K562 (cell line): Measurements from ENCODE around the gene INTS1. TPM values are rescaled to one million over a fixed set of nuclear protein-coding genes. Genes with fewer than 3 reads are reported as not detected.

Source experiments
- ATF3 ChIP-seq, 2 experiments: fragments of 450-650 bp in 1 of 2; sonication (generic) in 1 of 2; formaldehyde crosslinking in 1 of 2; IDR thresholded peaks in 1 of 2; conservative IDR thresholded peaks in 1 of 2; 2 replicates each; pipeline versions ENCODE4 v1.6.1 to v1.8.1; 2016 to 2023; ENCODE audit warnings: mild to moderate bottlenecking in 2 of 2, moderate library complexity in 2 of 2, inconsistent platforms in 1 of 2, missing genetic modification reagents in 1 of 2
- DNMT1 ChIP-seq: fragments of 450-650 bp; IDR thresholded peaks from 2 replicates; pipeline ENCODE4 v1.6.1; 2016; ENCODE audit warnings: antibody characterized with exemption, mild to moderate bottlenecking
- EP300 ChIP-seq: IDR thresholded peaks from 2 replicates; pipeline ENCODE4 v1.6.1; 2012; ENCODE audit warnings: low read length, improper control_type of control experiment
- FOXA3 ChIP-seq, 2 experiments: fragments of 450-650 bp in 1 of 2; sonication (generic) in 1 of 2; formaldehyde crosslinking; IDR thresholded peaks in 1 of 2; conservative IDR thresholded peaks in 1 of 2; 2 replicates each; pipeline versions ENCODE4 v1.4.0 to v1.8.0; 2020 to 2022; ENCODE audit warnings: mild to moderate bottlenecking in 2 of 2, missing genetic modification reagents in 1 of 2
- GATA2 ChIP-seq: sonication (generic); formaldehyde crosslinking; IDR thresholded peaks from 2 replicates; pipeline ENCODE4 v1.4.0; 2020; ENCODE audit warnings: mild to moderate bottlenecking, missing genetic modification reagents
- HIVEP1 ChIP-seq: fragments of 250-450 bp; sonication (Bioruptor Pico); IDR thresholded peaks from 2 replicates; pipeline ENCODE4 v1.4.0; 2020; ENCODE audit warnings: mild to moderate bottlenecking
- KDM2B ChIP-seq: fragments of 250-450 bp; sonication (Bioruptor Pico); IDR thresholded peaks from 2 replicates; pipeline ENCODE4 v1.8.0; 2021; ENCODE audit warnings: mild to moderate bottlenecking, moderate library complexity
- MCM5 ChIP-seq: fragments of 450-650 bp; IDR thresholded peaks from 2 replicates; pipeline ENCODE4 v1.6.1; 2016; ENCODE audit warnings: low read depth
- NELFE ChIP-seq: IDR thresholded peaks from 2 replicates; pipeline ENCODE4 v1.6.1; 2011; ENCODE audit warnings: mild to moderate bottlenecking; ENCODE audit not compliant: insufficient read depth, insufficient read length
- NR2F6 ChIP-seq: fragments of 450-650 bp; formaldehyde crosslinking; IDR thresholded peaks from 2 replicates; pipeline ENCODE4 v1.4.0; 2020; ENCODE audit warnings: mild to moderate bottlenecking
- OTX1 ChIP-seq: fragments of 450-650 bp; formaldehyde crosslinking; IDR thresholded peaks from 2 replicates; pipeline ENCODE4 v1.4.0; 2022; ENCODE audit warnings: mild to moderate bottlenecking
- POLR2H ChIP-seq: IDR thresholded peaks from 2 replicates; pipeline ENCODE4 v1.6.1; 2016; ENCODE audit warnings: missing genetic modification characterization, low read depth, mild to moderate bottlenecking, control low read depth, missing compliant biosample characterization, moderate library complexity
- SIN3A ChIP-seq, 2 experiments: fragments of 150-350 bp in 1 of 2; IDR thresholded peaks; 2 replicates each; pipeline ENCODE4 v1.6.1; 2011 to 2016; ENCODE audit warnings: borderline replicate concordance in 2 of 2, low read depth in 2 of 2, low read length in 2 of 2, mild to moderate bottlenecking in 2 of 2, moderate library complexity in 2 of 2; ENCODE audit not compliant: control insufficient read depth in 1 of 2
- TAL1 ChIP-seq: fragments of 450-650 bp; IDR thresholded peaks from 2 replicates; pipeline ENCODE4 v1.6.1; 2016; ENCODE audit warnings: mild to moderate bottlenecking
- U2AF2 ChIP-seq: fragments of 200-400 bp; formaldehyde crosslinking; optimal IDR thresholded peaks from 2 replicates; pipeline ENCODE3; 2017; ENCODE audit warnings: low read depth, mild to moderate bottlenecking, low read length
- XRCC5 ChIP-seq: fragments of 200-400 bp; formaldehyde crosslinking; IDR thresholded peaks from 2 replicates; pipeline ENCODE4 v1.6.1; 2017; ENCODE audit warnings: low read depth, mild to moderate bottlenecking, low read length
- ZNF407 ChIP-seq: fragments of 450-650 bp; IDR thresholded peaks from 2 replicates; pipeline ENCODE4 v1.6.1; 2016; ENCODE audit warnings: low read depth
- ZNF507 ChIP-seq: conservative IDR thresholded peaks from 2 replicates; pipeline ENCODE4 v1.6.1; 2017; ENCODE audit warnings: missing genetic modification characterization, missing compliant biosample characterization
- ZNF586 ChIP-seq: fragments of 450-650 bp; formaldehyde crosslinking; conservative IDR thresholded peaks from 2 replicates; pipeline ENCODE4 v1.4.0; 2020; ENCODE audit warnings: mild to moderate bottlenecking, moderate library complexity
- polyA plus RNA-seq, 8 experiments: library from polyadenylated mRNA; depleted of rRNA in 4 of 8; stranded (reverse) in 5 of 8; unstranded in 3 of 8; fragments of >200 nt; fragmentation: Nextera tagmentation in 2 of 8; fragmentation: Illumina TruSeq in 1 of 8; extraction: Ambion mirVana in 2 of 8; extraction: Trizol in 1 of 8; gene quantifications; 2 replicates each; pipeline versions ENCODE4 v1.2.1 to v1.2.3, GENCODE V29; 2011 to 2014; ENCODE audit warnings: inconsistent platforms in 1 of 8, missing spikeins in 1 of 8
- total RNA-seq, 7 experiments: library from RNA; depleted of rRNA in 6 of 7; stranded (reverse); fragments of >200 nt in 6 of 7; fragmentation: Illumina TruSeq in 2 of 7; extraction: Trizol in 2 of 7; gene quantifications; 2 replicates each; pipeline versions ENCODE4 v1.2.1 to v1.2.3, GENCODE V29; 2011 to 2021; ENCODE audit warnings: low replicate concordance in 1 of 7

The INTS1 gene
- total and polyA plus RNA-seq, 9 of the 15 experiments (the other 6 are each of a cell fraction or from before 2014, with no cell fraction given) = 0.34 to 119 (median 18.5) TPM

GRCh38 chr7:1460821-1461645, 43.2 kb downstream of the INTS1 start (continued):
- TF ChIP-seq ZNF407 (peak; percentile 4; the same call in 1 of the 2 replicates), EP300 (peak; percentile 78), SIN3A (IDR thresholded peaks at IDR 0.05; ENCODE audit: borderline replicate concordance in 2 of 2, control insufficient read depth in 1 of 2, low read depth in 2 of 2, low read length in 2 of 2) (no peak), NELFE (no peak), OTX1 (CRISPR knock-in tag) (peak; percentile 83; the same call in 1 of the 2 replicates), GATA2 (CRISPR knock-in tag) (peak; percentile 66; the same call in 1 of the 2 replicates), MCM5 (no peak), XRCC5 (peak; percentile 93), KDM2B (no peak), POLR2H (peak; percentile 82), DNMT1 (no peak), HIVEP1 (0 out of 2 replicates have a peak, but pooled peaks have one; percentile 19), U2AF2 (no peak), FOXA3 (CRISPR knock-in tag; conservative IDR thresholded peaks at IDR 0.05 in 1 of 2, IDR thresholded peaks at IDR 0.05 in 1 of 2) (no peak), ZNF507 (no peak), NR2F6 (CRISPR knock-in tag) (no peak), ATF3 (IDR thresholded peaks at IDR 0.05) (no peak), ATF3 (CRISPR knock-in tag; conservative IDR thresholded peaks at IDR 0.05) (no peak), ZNF586 (no peak), TAL1 (peak; percentile 30)
